NCI-H1417 (cell line): Measurements from ENCODE around the gene SMIM36.
"Not testable (repeated sequence)": the region's sequence is repeated elsewhere in the genome, so short reads cannot be mapped to it uniquely, and the experiment has no call there.

Experiments used
- DNase-seq, 3 experiments: peaks; one replicate each; lab custom pipeline; 2025; lab: John Stamatoyannopoulos, UW

The SMIM36 gene

DNA sequence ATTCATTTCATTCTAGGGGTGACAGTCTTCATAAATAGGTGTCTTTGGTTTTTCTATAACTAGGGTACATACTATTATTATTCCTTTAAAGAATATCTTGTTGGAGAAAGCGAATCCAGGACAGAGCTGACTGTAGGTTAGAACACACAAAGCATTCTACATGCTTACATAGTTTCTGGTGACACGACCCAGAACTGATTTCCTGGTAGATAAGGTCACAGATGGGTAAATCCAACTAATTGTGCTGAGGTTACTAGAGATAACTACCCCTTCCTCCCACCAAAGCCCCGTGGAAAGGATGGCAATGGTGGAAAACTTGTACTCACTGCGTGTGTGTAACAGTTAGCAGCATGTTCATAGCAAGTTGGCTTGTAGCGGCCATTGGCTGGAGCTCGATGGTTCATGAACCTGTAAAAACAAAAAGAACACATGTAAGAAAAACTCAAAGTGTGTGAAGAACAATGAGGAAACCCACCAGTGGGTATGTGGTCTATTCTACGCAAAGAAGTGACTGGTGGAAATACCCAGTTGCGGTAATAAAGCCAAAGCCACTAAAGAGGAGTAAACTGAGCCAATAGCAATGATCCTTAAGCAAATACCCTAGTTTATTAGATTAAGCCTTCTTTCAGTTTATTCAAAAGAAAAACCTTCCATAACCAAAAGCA is 97.3 kb downstream of the SMIM36 start:
- DNase-seq, result no peak

GRCh38 chr17:55411463-55411855 is 99.8 kb downstream of the SMIM36 start:
- no peak for DNase-seq

DNA sequence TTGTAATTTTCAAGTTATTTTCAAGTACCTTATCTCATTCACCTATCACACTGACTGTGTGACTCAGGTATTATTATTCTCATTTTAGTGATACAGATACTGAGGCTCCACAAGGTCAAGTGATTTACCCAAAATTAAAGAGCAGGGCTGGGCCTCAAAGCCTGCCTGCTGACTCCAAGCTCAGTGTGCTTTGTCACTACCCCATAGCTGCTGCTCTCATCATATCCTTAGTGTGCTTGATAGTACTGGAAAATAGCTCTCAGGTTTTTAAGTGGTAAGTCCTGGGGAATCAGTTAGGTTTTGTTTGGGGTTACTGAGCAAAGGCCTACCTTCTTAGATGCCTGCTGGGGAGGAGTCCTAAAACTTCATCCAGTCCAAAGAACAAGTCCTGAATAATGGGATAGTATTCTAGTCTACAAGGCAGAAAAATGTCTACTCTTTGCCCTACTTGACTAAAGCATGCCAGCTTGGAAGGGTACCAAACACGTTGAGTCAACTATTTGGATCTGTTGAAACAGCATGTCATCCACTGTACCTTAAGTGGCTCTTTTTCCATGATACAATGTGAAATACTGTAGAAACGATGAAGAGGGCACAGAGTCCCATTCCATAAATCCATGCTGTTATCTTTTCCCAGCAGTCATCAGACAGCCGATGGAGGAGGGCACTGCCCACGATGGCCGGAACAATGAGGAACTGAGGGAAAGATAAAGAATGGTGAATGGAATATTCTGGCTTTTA is 100.4 kb downstream of the SMIM36 start:
- no peak for DNase-seq

- DNase-seq, result no peak
These were observed 102.0 kb downstream of the SMIM36 start for GRCh38 chr17:55409030-55409800.

GRCh38 chr17:55407641-55408566 is 103.3 kb downstream of the SMIM36 start:
- no peak for DNase-seq

- no peak for DNase-seq
These were observed 105.7 kb downstream of the SMIM36 start for GRCh38 chr17:55405600-55405999.

DNA sequence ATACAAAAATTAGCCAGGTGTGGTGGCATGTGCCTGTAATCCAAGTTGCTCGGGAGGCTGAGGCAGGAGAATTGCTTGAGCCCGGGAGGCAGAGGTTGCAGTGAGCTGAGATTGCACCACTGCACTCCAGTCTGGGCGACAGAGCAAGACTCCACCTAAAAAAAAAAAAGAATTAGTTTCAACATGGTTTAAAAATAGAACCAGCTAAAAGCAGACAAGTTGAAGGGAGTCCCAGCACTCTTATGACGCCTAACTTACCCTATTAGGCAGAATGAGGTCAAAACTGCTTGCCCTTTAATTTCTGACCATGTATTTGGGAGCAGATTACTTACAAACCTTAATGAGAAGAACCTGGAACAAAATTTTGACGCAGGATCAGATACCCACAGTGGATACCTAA is 107.1 kb downstream of the SMIM36 start:
- DNase-seq, result not testable (repeated sequence)

DNA sequence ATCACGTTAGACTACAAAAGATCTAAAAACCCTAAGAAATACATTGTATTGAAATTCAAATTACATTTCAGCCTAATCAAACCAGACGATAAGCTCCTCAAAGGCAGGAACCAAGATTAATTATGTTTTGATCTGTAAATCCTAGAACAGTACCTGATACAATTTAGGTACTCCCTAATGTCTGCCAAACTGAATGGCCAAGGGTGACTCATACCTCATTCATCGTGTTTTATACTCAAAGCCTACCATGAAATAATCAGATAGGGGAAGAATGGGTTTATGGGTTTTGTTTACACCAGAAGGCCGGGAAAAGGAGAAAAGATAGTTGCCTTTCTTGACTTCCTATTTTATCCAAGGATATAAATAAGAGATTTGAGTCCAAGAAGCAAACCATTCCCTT is 108.9 kb downstream of the SMIM36 start:
- no peak for DNase-seq
